GM21526 (cell line): Measurements from ENCODE around the gene RHO.
"Not testable (repeated sequence)": the region's sequence is repeated elsewhere in the genome, so short reads cannot be mapped to it uniquely, and the experiment has no call there.

ENCODE experiments used
- ATAC-seq: cut with Tn5 transposase; IDR thresholded peaks from one replicate; pipeline ENCODE4 v1.9.1; 2021; ENCODE audit warnings: moderate library complexity; ENCODE audit not compliant: unreplicated experiment, low FRiP score

RHO gene

DNA sequence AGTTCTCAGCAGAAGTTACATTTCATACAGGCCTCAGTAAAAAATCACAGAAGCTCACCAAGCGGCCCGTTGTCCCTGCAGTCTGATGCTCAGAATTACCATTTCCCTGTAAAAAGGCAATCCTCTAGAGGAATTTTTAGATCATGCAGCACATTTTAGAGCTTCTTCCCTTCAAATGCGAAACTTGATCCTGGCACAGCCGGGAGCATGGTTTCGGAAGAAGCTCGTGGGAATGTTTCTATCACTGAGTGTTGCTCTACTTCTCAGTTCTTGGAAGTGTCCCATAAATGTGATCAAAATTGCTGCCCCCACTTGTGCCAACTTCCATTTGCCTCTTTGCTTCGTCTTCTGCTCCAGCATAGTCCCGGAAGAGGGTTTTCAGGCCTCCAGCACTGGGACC lies 10.8 kb downstream of the RHO start:
- ATAC-seq: no peak

DNA sequence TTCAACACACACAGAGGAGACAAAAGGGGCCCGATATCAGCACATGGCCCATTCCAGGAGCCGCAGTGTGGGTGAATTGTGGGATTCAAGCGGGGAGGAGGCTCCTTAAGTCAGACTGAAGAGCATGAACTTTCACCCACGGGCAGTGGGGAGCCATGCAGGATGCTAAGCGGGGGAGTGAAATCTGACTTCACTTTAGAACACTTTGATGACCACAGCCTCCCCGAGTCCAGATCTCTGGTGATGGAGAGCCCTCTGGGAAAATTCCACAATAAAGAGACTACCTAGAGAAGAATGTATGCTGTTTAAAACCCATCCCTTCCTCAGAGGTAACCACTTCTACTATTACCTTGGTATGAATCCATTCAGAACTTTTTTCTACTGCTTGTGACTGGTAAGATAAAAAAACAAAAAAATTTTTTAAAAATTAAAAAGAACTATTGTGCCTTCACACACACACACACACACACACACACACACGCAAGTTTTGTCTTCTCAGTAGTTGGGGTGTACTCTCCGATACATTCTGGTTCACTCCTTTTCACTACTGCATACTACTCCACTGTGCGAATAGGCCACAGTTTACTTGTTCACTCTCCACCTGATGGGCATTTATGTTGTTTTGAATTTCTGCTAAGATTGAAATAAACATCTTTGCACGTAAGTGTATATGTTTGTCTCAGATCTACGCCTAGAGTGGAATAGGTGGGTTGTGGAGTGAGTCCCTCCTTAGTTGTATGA lies 12.5 kb downstream of the RHO start:
- no peak for ATAC-seq

DNA sequence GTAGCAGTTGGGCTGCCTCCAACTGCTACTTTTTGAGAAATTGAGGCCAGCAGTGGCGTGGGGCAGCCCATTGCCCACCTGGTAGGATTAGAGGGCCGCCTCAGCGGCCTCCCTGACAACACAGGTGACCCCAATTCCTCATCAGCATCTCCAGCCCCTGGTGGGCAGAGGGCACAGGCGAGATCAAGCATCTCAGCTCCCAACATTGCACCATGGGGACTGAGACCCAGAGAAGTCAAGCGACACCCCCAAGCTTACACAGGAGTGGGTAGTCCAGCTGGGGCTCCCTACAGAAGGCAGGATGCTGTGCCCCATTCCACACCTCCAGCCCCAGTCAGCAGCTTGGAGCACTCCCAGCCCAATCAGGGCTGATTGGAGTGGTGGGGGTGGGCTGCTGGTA lies 14.3 kb downstream of the RHO start:
- no peak for ATAC-seq

DNA sequence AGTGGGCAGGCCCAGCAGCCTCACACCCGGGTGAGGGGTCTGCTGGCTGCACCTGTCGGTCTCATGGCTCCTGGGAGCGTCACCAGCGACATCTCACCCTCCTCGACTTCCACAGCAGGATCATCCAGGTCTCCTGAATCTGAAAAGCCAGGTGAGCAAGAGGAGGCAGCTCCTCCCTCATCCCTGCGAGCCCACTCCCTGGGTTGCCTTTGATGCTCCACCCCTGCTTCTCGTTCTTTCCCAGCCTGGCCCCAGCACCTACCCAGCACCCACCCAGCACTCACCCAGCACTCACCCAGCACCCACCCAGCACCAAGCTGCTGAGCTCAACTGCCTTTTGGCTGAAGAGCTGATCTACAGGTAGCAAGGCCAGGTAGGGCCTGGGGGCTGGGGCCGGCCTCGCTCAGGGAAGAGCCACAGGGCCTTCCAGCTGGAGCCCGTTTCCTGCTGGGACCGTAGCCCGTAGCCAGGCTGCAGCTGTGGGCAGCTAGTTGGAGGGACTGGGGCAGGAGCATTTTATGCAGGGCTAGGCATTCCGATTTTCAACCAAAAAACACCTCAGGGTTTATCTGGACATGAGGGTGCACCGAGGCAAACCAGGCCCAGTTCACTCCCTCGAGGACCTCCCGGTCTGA lies 14.8 kb downstream of the RHO start, which contains the start of gene H1-8:
Gene H1-8, plus strand, starts transcription at position 20 of the 635 bp plus-strand sequence. Its CDS starts 44 bp downstream, at position 64.
- ATAC-seq: no peak

DNA sequence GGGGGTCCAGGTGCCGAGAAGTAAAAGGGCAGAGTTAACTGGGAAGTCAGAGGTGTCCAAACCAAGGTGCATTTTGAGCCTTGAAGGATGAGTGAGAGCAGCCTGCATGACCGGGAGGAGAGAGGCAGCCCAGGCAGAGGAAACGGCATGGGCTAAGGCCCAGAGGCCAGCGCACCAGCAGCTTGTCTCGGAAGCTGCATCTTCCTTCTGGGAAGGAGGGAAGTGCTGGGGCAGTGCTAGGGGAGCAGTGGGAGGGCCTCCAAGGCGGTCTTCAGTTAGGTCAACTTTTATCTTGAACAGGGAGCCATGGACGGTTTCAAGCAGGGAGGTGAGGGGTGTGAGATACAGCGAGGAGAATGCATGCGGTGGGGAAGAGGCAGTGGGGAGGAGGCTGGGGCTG lies 15.6 kb downstream of the RHO start:
- ATAC-seq: no peak

DNA sequence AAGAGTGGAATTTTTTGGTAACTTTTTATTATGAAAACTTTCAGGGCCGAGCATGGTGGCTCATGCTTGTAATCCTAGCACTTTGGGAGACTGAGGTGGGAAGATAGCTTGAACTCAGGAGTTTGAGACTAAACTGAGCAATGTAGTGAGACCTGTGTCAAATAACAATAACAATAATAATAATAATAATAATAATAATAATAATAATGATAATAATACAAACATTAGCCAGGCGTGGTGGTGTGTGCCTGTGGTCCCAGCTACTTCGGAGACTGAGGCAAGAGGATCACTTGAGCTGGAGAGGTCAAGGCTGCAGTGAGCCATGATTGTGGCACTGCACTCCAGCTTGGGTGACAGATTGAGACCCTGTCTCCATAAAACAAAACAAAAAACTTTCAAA lies 17.5 kb downstream of the RHO start:
- ATAC-seq: not testable (repeated sequence)

DNA sequence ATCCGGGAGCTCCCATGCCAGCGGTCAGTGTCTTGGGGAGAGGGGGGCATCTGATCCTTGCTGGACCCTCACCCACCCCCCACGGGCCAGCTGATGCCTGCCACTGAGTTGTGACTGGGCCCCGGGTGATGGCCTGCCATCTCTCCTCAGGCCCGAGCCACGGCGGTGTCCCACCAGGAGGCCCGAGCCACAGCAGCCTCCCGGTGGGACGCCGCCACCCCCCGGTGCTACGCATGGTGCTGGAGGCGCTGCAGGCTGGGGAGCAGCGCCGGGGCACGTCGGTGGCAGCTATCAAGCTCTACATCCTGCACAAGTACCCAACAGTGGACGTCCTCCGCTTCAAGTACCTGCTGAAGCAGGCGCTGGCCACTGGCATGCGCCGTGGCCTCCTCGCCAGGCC lies 18.8 kb downstream of the RHO start:
- no peak for ATAC-seq

DNA sequence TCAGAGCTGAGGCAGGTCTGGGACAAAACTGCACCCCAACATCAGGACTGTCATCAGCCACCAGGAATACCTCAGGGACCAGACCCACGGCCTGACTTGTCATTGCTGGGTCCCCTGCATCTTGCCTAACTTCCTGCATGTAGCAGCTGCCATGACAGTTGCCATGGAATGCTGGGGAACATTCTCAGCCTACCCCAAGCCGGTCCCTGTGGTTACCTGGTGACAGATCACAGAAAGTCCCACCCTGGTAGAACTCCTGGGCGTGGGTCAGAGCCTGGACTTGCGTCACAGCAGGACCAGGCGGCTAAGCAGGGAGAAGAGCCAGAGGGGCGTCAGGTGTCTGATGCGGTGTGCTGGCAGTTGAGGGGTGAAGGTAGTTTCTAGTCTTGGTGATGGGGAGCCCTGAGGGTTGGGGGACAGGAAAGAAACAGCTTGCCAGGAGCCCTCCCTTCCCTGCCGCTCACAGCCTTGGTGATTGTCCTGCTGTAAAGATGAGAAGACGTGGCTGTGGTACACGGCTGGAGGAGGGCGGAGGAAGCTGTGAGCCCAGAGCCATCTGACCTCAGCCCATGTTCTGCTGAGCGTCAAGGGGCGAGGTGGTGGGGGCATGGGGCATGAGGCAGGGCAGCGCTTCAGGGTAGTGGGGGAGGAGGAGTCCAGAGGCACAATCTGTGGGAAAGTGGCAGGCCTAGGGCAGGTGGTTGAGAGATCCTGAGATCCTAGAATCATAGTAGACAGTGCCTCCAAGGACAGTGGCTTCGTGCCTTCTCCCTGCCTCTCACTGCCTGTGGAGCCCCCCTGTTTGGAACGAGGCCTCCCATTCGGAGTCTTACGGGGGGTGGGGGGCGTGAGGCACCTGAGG lies 19.9 kb downstream of the RHO start:
- ATAC-seq: no peak

DNA sequence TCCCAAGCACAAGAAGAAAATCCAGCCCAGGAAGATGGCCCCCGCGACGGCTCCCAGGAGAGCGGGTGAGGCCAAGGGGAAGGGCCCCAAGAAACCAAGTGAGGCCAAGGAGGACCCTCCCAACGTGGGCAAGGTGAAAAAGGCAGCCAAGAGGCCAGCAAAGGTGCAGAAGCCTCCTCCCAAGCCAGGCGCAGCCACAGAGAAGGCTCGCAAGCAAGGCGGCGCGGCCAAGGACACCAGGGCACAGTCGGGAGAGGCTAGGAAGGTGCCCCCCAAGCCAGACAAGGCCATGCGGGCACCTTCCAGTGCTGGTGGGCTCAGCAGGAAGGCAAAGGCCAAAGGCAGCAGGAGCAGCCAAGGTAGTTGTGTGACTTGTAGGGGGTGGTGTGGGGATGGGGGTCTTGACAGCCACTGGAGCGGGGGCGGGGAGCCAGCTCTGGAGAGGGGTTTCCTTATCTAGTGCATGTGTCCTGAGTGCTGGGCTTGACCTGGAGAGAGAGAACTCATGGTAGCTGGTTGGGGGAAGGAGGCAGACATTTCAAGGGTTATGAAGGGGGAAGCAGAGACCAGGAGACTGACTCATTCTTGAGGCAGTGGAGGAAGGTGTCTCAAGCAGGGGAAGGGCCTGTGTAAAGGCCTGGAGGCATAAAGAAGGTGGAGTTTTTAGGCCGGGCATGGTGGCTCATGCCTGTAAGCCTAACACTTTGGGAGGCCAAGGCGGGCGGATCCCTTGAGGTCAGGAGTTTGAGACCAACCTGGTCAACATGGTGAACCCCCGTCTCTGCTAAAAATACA lies 20.8 kb downstream of the RHO start:
- ATAC-seq: no peak

DNA sequence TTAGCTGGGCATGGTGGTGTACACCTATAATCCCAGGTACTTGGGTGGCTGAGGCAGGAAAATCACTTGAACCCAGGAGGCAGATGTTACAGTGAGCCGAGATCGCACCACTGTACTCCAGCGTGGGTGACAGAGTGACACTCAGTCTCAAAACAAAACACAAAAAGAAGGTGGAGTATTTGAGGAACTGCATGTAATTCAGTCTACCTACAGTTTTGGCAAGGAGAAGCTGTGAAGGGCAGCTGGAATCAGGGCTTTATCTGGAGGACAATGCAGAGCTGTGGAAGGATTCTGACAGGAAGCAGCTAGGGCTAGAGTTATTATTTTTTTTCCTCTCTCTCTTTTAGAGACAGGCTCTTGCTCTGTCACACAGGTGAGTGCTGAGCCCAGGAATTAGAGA lies 21.4 kb downstream of the RHO start:
- no peak for ATAC-seq

DNA sequence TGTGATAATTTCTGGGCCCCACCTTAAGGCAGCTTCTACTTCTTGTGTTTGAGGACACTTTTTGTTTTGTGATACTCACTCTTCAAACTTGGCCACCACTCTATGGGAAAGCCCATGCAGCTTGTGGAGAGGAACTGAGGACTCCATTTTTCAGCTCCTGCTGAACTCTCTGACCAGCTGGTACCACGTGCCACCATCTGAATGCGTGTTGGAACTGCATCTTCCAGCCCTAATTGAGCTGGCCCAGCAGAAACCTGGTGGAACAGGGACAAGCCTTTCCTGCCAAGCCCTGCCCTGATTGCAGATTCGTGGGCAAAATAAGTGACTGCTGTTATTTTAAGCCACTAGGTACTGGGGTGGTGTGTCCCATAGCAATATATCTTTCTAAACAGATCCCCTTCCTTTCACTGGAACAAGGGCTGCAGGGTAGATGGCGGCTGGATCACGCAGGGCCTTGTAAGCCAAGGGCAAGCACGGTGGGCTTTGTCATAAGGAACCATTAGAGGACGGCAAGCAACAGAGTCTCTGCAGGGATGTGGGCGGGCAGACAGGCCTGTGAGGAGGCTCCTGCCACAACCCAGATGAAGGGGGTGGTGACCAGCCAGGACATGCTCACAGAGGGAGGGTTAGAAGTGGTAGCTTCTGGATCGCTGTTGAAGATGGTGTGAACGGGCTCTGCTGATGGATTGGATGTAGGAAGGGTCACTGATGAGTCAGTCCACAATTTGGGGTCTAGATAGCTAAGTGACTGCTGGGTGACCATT lies 24.0 kb downstream of the RHO start:
- no peak for ATAC-seq

DNA sequence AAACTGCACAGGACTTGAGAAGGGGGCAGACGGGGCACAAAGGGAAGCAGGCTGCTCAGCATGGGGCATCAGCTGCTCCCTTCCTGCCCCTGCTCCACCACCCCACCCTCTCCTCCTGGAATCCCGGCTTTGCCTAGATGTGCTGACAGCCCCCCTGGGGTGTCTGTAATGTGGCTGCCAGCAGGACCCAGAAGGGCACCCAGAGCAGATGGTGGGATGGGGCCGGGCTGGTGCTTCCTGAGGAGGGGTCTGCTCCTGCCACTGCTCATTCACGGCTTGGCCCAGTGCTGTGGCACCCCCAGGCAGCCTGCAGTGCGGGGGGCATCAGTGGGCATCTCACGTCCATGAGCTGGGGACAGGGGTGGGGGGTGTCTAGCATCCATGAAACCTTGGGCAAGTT lies 24.7 kb downstream of the RHO start:
- no peak for ATAC-seq

DNA sequence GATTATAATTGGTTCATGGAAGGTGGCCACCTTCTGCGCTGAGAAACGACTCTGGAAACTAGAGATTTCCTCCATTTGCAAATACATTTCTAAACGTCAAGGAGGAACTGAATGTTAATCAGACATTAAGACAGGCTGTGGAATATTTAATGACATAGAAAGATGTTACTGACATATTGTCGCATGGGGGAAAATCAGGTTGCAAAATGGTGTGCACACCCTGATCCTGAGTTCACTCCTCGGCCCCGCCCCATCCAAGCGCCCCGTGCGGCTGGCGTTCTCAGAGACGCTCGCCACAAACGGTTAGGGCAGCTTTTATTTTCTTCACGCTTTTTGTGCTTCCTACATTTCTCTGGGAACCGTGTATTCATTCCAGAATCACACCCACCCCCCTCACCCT lies 25.3 kb downstream of the RHO start:
- ATAC-seq: no peak

DNA sequence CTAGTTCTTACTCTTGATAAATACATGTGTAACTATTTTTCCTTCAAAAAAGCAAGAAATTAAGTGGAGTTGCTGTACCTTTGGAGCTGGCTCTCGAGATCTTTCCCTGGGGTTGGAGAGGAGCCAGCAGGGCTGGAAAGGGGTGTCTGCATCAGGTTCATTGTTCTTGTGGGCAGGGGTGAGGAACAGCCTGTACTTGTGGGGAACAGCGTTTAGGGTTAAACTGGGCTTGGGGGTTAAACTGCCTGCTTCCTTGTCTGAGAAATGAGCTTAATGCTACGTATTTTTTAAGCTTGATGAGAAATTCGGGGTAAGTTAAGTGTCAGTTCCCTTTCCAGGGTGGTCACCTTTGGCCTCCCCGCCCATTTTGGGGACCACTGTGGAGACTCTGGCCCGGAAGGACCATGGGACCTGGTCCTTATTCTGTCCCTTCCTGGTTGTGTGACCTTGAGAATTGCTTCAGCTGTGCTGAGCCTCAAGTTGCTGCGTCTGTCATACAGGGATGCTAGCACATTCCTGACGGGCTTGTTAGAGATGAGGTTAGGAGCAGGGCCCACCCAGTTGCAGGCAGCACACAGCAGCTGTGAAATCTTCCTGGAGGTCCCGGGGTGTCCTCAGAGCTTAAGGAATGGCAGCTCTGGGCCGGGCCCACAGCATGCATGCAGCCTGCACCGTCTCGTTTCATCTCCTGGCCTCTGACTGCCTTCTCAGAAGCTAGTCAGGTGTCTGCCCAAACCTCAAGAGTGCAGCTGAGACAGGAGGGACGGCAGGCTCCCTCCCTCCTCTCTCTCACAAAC lies 26.1 kb downstream of the RHO start:
- ATAC-seq: no peak

DNA sequence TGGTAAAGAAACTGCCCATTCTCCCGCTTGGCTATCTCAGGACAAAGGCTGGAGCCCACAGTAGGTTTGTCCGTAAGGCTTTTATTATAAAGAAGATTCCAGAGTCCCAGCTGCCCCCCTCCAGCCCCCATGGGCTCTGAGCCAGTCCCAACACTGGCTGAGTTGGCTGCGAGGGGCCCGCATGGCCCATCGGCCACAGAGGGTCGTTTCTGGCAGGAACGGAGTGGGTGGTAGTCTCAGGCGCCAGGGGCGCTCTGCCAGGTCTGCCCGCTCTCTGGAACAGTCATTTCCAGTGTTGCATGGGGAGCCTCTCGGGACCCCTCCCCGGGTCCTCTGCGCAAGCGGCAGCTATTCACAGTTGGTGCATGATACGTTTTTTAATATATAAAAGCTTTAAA lies 26.7 kb downstream of the RHO start:
- no peak for ATAC-seq

DNA sequence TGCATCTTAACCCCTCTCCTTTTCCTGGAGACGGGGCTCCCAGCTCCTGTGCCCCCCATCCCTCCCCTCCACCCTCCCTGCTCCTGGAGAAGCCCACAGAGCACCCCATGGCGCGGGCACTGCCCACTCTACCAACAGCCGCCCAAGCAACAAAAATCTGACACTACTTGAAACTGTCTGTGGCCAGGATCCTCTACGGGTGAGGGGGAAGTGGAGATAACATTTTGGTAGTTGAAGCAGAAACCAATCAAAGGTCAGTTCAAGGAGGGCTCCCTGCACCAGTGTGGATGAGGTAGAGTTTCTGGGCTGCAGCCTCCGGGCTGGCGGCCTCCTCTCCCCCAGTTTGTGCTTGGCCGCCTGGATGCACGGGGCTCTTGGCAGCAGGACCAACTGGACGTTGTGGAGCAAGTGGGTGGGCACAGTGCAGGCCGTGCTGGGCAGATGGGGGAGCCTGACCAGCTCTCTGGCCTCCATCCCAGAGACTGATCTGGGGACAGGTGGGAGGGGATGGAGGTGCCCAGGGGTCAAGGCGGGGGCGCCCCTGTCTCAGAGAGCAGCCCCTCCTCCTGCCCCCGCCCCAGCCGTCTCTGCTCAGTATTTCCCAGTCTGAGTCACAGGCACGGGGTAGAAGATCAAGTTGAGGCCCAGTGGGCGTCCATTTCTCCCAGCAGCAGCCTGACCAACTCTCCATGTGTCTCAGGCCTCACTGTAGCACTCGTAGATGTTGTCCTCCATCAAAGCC lies 27.3 kb downstream of the RHO start:
- no peak for ATAC-seq

DNA sequence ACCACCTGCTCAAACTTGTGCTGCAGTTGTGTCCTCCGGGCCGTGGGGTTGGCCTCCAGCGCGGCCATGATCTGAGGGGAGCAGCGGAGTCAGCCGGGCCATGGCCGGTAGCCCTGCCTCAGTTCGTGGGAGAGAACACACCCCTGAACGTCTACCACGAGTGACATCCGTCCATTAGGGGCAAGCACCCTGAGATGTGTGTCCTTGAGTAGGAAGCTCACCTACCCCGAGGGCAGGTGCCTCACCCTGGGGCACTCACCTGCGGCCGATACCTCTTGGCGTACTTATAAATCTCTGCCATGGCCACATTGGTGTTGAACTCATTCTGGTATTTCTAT lies 27.9 kb downstream of the RHO start:
- no peak for ATAC-seq

DNA sequence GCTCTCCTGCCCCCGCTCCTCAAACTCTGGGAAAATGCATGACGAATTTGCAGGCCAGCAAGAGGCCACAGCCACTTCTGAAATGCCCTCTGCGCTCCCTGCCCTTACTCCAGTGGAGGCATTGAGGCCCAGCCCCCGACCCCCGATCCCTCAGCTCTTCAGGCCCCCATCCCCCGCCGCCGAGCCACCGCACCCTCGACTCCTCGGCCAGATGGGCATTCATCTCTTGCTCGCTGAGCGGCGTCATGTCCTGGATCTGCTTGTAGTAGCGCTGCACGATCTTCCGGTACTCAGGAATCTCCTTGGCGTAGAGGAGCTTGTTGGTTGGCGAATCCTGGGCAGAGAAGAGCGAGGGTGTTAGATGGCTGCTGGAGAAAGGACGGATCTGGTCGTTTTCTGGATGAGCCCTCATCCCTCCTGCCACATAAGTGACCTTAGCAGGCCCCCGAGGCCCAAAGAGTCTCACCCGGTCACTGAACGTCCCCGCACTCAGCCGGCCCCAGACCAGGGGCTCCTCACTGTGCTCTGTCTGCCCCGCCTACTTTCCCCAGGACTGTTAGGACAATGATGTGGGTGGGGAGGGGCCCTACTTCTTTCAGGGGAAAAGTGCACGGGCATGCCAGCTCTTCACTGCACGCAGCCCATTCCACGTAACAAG lies 28.6 kb downstream of the RHO start:
- no peak for ATAC-seq
